HEK293 (cell line): ENCODE data around the gene MOGAT2.

Source experiments
- CTCF ChIA-PET: fragments of 350-600 bp; formaldehyde crosslinking; extraction: SDS; loops from one replicate; lab custom pipeline; 2021; ENCODE audit warnings: antibody characterized with exemption; lab: Yijun Ruan, JAX
- POLR2A ChIA-PET: fragments of 300-600 bp; formaldehyde crosslinking; extraction: SDS; loops from one replicate; lab custom pipeline; 2020; ENCODE audit warnings: antibody characterized with exemption, inconsistent platforms; lab: Yijun Ruan, JAX
- H3K27ac ChIP-seq: fragments of 200-500 bp; sonication (Bioruptor generic); 2 replicates; pipeline ENCODE4 v1.5.1; 2014; ENCODE audit warnings: low read depth, low read length, control low read depth, inconsistent platforms; ENCODE audit errors: extremely low read depth
- H3K36me3 ChIP-seq, 2 experiments: fragments of 200-500 bp in 1 of 2; sonication (Bioruptor generic) in 1 of 2; 1 replicate in 1 of 2; 2 replicates in 1 of 2; pipeline ENCODE4 v1.5.1; 2014 to 2017; ENCODE audit warnings: inconsistent platforms in 2 of 2, low read length in 2 of 2; ENCODE audit not compliant: control insufficient read depth in 2 of 2, insufficient read depth in 1 of 2
- H3K4me1 ChIP-seq: fragments of 200-500 bp; sonication (Bioruptor generic); 2 replicates; pipeline ENCODE4 v1.5.1; 2014; ENCODE audit warnings: mild to moderate bottlenecking, low read length, inconsistent platforms; ENCODE audit not compliant: control insufficient read depth, insufficient read depth
- H3K4me3 ChIP-seq: 2 replicates; pipeline ENCODE4 v1.5.1; 2011; ENCODE audit warnings: low read depth, mild to moderate bottlenecking, control low read depth, low read length, moderate library complexity
- H3K9me3 ChIP-seq: fragments of 200-500 bp; sonication (Bioruptor generic); 2 replicates; pipeline ENCODE4 v1.5.1; 2014; ENCODE audit warnings: low read depth, low read length, inconsistent platforms; ENCODE audit not compliant: control insufficient read depth, insufficient read depth
- KLF17 ChIP-seq: fragments of 450-650 bp; formaldehyde crosslinking; IDR thresholded peaks from 2 replicates; pipeline ENCODE4 v1.5.1; 2016; ENCODE audit warnings: missing biosample characterization, missing genetic modification characterization
- SETDB1 ChIP-seq: IDR thresholded peaks from one replicate; pipeline ENCODE4 v1.6.1; 2017; ENCODE audit warnings: mild to moderate bottlenecking, low read length, moderate library complexity, mixed read lengths; ENCODE audit not compliant: insufficient read length
- WT1 ChIP-seq: fragments of 450-650 bp; formaldehyde crosslinking; IDR thresholded peaks from 2 replicates; pipeline ENCODE4 v1.5.1; 2016; ENCODE audit warnings: missing biosample characterization, missing genetic modification characterization
- ZBTB26 ChIP-seq: fragments of 450-650 bp; formaldehyde crosslinking; optimal IDR thresholded peaks from 2 replicates; pipeline ENCODE3; 2016; ENCODE audit warnings: missing biosample characterization, mild to moderate bottlenecking, missing genetic modification characterization
- ZNF140 ChIP-seq: fragments of 450-650 bp; formaldehyde crosslinking; IDR thresholded peaks from 2 replicates; pipeline ENCODE4 v1.5.1; 2016; ENCODE audit warnings: missing biosample characterization, missing genetic modification characterization
- ZNF169 ChIP-seq: fragments of 450-650 bp; formaldehyde crosslinking; IDR thresholded peaks from 2 replicates; pipeline ENCODE4 v1.5.1; 2016; ENCODE audit warnings: missing biosample characterization, missing genetic modification characterization
- ZNF184 ChIP-seq: fragments of 450-650 bp; IDR thresholded peaks from 2 replicates; pipeline ENCODE4 v1.5.1; 2018; ENCODE audit warnings: missing biosample characterization, mild to moderate bottlenecking, missing genetic modification characterization
- ZNF2 ChIP-seq: fragments of 450-650 bp; formaldehyde crosslinking; IDR thresholded peaks from 2 replicates; pipeline ENCODE4 v1.5.1; 2016; ENCODE audit warnings: missing biosample characterization, missing genetic modification characterization
- ZNF223 ChIP-seq: fragments of 450-650 bp; formaldehyde crosslinking; IDR thresholded peaks from 2 replicates; pipeline ENCODE4 v1.5.1; 2016; ENCODE audit warnings: missing biosample characterization, missing genetic modification characterization
- ZNF248 ChIP-seq: fragments of 450-650 bp; formaldehyde crosslinking; IDR thresholded peaks from 2 replicates; pipeline ENCODE4 v1.5.1; 2017; ENCODE audit warnings: missing biosample characterization, missing genetic modification characterization
- ZNF580 ChIP-seq: fragments of 450-650 bp; formaldehyde crosslinking; IDR thresholded peaks from 2 replicates; pipeline ENCODE4 v1.5.1; 2016; ENCODE audit warnings: missing biosample characterization, missing genetic modification characterization
- ZNF623 ChIP-seq: fragments of 450-650 bp; formaldehyde crosslinking; IDR thresholded peaks from 2 replicates; pipeline ENCODE4 v1.5.1; 2016; ENCODE audit warnings: missing biosample characterization, missing genetic modification characterization
- ZNF660 ChIP-seq: fragments of 450-650 bp; IDR thresholded peaks from 2 replicates; pipeline ENCODE4 v1.5.1; 2018; ENCODE audit warnings: missing biosample characterization, mild to moderate bottlenecking, missing genetic modification characterization
- ZNF768 ChIP-seq: fragments of 450-650 bp; formaldehyde crosslinking; IDR thresholded peaks from 2 replicates; pipeline ENCODE4 v1.5.1; 2018; ENCODE audit warnings: missing biosample characterization, mild to moderate bottlenecking, missing genetic modification characterization
- ZSCAN23 ChIP-seq: fragments of 450-650 bp; formaldehyde crosslinking; IDR thresholded peaks from 2 replicates; pipeline ENCODE4 v1.5.1; 2016; ENCODE audit warnings: missing biosample characterization, missing genetic modification characterization
- TF ChIP-seq, protein P1 (sequence below): fragments of 450-650 bp; formaldehyde crosslinking; IDR thresholded peaks from 2 replicates; pipeline ENCODE4 v1.5.1; 2016; ENCODE audit warnings: missing biosample characterization, missing genetic modification characterization
- TF ChIP-seq, protein P2 (sequence below): fragments of 450-650 bp; IDR thresholded peaks from 2 replicates; pipeline ENCODE4 v1.5.1; 2018; ENCODE audit warnings: missing biosample characterization, mild to moderate bottlenecking, missing genetic modification characterization
- TF ChIP-seq, protein P3 (sequence below): fragments of 450-650 bp; formaldehyde crosslinking; IDR thresholded peaks from 2 replicates; pipeline ENCODE4 v1.5.1; 2016; ENCODE audit warnings: missing biosample characterization, missing genetic modification characterization

Gene MOGAT2

GRCh38 chr11:75757651-75758050 is 40.0 kb downstream of the MOGAT2 start:
- Histone ChIP-seq H3K9me3 (no peaks in the 10 kb centered on the region), H3K27ac (no peak overlapping the region), H3K36me3 (no peaks in the 10 kb centered on the region), H3K4me1 (no peaks in the 10 kb centered on the region), H3K4me3 (no peak overlapping the region)
- CTCF ChIA-PET: no interaction called here
- POLR2A ChIA-PET: no interaction called here
- TF ChIP-seq ZNF169 (tag by site-specific recombination) (no peak), ZNF580 (tag by site-specific recombination) (no peak), ZNF660 (tag by site-specific recombination) (no peak), ZNF623 (tag by site-specific recombination) (no peak), ZNF140 (tag by site-specific recombination) (no peak), KLF17 (no peak), ZNF223 (tag by site-specific recombination) (no peak), ZBTB26 (tag by site-specific recombination) (no peak), ZNF2 (tag by site-specific recombination) (no peak), ZNF248 (no peak), WT1 (no peak), ZNF184 (tag by site-specific recombination) (no peak), ZSCAN23 (tag by site-specific recombination) (no peak), ZNF768 (tag by site-specific recombination) (no peak), SETDB1 (no peak)
- TF ChIP-seq, protein P1, sequence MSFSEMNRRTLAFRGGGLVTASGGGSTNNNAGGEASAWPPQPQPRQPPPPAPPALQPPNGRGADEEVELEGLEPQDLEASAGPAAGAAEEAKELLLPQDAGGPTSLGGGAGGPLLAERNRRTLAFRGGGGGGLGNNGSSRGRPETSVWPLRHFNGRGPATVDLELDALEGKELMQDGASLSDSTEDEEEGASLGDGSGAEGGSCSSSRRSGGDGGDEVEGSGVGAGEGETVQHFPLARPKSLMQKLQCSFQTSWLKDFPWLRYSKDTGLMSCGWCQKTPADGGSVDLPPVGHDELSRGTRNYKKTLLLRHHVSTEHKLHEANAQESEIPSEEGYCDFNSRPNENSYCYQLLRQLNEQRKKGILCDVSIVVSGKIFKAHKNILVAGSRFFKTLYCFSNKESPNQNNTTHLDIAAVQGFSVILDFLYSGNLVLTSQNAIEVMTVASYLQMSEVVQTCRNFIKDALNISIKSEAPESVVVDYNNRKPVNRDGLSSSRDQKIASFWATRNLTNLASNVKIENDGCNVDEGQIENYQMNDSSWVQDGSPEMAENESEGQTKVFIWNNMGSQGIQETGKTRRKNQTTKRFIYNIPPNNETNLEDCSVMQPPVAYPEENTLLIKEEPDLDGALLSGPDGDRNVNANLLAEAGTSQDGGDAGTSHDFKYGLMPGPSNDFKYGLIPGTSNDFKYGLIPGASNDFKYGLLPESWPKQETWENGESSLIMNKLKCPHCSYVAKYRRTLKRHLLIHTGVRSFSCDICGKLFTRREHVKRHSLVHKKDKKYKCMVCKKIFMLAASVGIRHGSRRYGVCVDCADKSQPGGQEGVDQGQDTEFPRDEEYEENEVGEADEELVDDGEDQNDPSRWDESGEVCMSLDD (tag by site-specific recombination): no peak
- TF ChIP-seq, protein P2, sequence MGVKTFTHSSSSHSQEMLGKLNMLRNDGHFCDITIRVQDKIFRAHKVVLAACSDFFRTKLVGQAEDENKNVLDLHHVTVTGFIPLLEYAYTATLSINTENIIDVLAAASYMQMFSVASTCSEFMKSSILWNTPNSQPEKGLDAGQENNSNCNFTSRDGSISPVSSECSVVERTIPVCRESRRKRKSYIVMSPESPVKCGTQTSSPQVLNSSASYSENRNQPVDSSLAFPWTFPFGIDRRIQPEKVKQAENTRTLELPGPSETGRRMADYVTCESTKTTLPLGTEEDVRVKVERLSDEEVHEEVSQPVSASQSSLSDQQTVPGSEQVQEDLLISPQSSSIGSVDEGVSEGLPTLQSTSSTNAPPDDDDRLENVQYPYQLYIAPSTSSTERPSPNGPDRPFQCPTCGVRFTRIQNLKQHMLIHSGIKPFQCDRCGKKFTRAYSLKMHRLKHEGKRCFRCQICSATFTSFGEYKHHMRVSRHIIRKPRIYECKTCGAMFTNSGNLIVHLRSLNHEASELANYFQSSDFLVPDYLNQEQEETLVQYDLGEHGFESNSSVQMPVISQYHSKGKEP: no peak
- TF ChIP-seq, protein P3, sequence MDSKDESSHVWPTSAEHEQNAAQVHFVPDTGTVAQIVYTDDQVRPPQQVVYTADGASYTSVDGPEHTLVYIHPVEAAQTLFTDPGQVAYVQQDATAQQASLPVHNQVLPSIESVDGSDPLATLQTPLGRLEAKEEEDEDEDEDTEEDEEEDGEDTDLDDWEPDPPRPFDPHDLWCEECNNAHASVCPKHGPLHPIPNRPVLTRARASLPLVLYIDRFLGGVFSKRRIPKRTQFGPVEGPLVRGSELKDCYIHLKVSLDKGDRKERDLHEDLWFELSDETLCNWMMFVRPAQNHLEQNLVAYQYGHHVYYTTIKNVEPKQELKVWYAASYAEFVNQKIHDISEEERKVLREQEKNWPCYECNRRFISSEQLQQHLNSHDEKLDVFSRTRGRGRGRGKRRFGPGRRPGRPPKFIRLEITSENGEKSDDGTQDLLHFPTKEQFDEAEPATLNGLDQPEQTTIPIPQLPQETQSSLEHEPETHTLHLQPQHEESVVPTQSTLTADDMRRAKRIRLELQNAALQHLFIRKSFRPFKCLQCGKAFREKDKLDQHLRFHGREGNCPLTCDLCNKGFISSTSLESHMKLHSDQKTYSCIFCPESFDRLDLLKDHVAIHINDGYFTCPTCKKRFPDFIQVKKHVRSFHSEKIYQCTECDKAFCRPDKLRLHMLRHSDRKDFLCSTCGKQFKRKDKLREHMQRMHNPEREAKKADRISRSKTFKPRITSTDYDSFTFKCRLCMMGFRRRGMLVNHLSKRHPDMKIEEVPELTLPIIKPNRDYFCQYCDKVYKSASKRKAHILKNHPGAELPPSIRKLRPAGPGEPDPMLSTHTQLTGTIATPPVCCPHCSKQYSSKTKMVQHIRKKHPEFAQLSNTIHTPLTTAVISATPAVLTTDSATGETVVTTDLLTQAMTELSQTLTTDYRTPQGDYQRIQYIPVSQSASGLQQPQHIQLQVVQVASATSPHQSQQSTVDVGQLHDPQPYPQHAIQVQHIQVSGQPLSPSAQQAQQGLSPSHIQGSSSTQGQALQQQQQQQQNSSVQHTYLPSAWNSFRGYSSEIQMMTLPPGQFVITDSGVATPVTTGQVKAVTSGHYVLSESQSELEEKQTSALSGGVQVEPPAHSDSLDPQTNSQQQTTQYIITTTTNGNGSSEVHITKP (tag by site-specific recombination): no peak
